Adrenal gland (tissue), 12 donors: ENCODE results near the gene CSPG5. TPM values are rescaled to one million over a fixed set of nuclear protein-coding genes. Genes with fewer than 3 reads are reported as not detected.

Experiments
- DNase-seq, 7 donors: peaks; one replicate each; pipeline ENCODE4 v3.0.0-alpha.2; 2019 to 2020
- H3K27ac ChIP-seq, 5 donors: fragments of 200-600 bp; sonication (generic) in 4 of 5; 1 replicate in 3 of 5; 2 replicates in 2 of 5; pipeline versions ENCODE4 v1.5.1 to v1.8.0; 2016 to 2020; ENCODE audit warnings: mild to moderate bottlenecking in 1 of 5
- H3K27me3 ChIP-seq: fragments of 200-600 bp; 2 replicates; pipeline ENCODE4 v1.8.0; 2021
- H3K36me3 ChIP-seq, 2 donors: fragments of 200-600 bp; replicated peaks in 1 of 2; 1 replicate in 1 of 2; 2 replicates in 1 of 2; pipeline versions ENCODE4 v1.5.1 to v1.8.0; 2018 to 2022
- H3K4me1 ChIP-seq, 2 donors: fragments of 200-600 bp; replicated peaks in 1 of 2; 1 replicate in 1 of 2; 2 replicates in 1 of 2; pipeline versions ENCODE4 v1.5.1 to v1.8.0; 2018 to 2021
- H3K4me3 ChIP-seq, 4 donors: fragments of 200-600 bp; sonication (generic) in 3 of 4; one replicate each; pipeline ENCODE4 v1.5.1; 2016 to 2018
- H3K9me3 ChIP-seq, 3 donors: fragments of 200-600 bp; sonication (generic) in 1 of 3; replicated peaks in 1 of 3; 1 replicate in 2 of 3; 2 replicates in 1 of 3; pipeline versions ENCODE4 v1.5.1 to v1.8.0; 2016 to 2021
- CTCF ChIP-seq, 6 experiments: fragments of 450-650 bp in 4 of 6; fragments of 200-600 bp in 2 of 6; sonication (generic) in 1 of 6; IDR thresholded peaks; 1 replicate in 5 of 6; 2 replicates in 1 of 6; pipeline versions ENCODE4 v1.5.1 to v1.8.0; 2016 to 2021; ENCODE audit warnings: antibody characterized with exemption in 6 of 6, mild to moderate bottlenecking in 2 of 6, moderate library complexity in 1 of 6
- POLR2A ChIP-seq, 2 donors: fragments of 450-650 bp; IDR thresholded peaks; one replicate each; pipeline ENCODE4 v1.6.1; 2017; ENCODE audit warnings: antibody characterized with exemption in 2 of 2, mild to moderate bottlenecking in 2 of 2, moderate library complexity in 1 of 2
- WGBS, 4 donors: extraction: QIAGEN DNeasy Blood & Tissue Kit in 2 of 4; methylation state at CpG; one replicate each; pipeline versions ENCODE4 v1.1.5 to v1.1.7; 2013 to 2017; 5-methylcytosine and 5-hydroxymethylcytosine counted together
- intact Hi-C, 2 donors: fragments of 100-400 bp; cut with DNase I; formaldehyde crosslinking; loops; one replicate each; pipeline versions ENCODE4 v1.14.1 to v1.15.0; 2022 to 2023
- polyA plus RNA-seq, 3 donors: library from polyadenylated mRNA; stranded (reverse); fragments of 200-250 nt in 2 of 3; fragments of 350-450 nt in 1 of 3; fragmentation: Illumina TruSeq in 1 of 3; extraction: RNeasy Lipid Tissue Mini Kit (QIAGEN cat#74804) in 1 of 3; gene quantifications; one replicate each; pipeline ENCODE4 v1.2.3, GENCODE V29; 2013 to 2014
- total RNA-seq, 9 donors: library from RNA; depleted of rRNA in 4 of 9; stranded (reverse); fragments of >200 nt in 4 of 9; fragments of 120-200 nt in 1 of 9; fragmentation: NEBNext Ultra II Directional in 1 of 9; extraction: Animal tissue kit (Norgen Biotek cat#: 25700) in 1 of 9; gene quantifications; one replicate each; pipeline versions ENCODE4 v1.1.0 to v1.2.4, GENCODE V29; 2013 to 2023
- donor health status: healthy with polysubstance abuse.
- donor health status: Bipolar disorder and iron deficiency.
- donor health status: DM: yes; HTN: yes; CAD: no.
- donor health status: DM: no; HTN: no; CAD: no.
- donor health status: DM: no; HTN: no; CAD: no.
- donor health status: DM: yes; HTN: yes; CAD: no.

Gene CSPG5
- total and polyA plus RNA-seq, 12 donors = 0.13 to 0.84 (median 0.50) TPM; not detected in 3

GRCh38 chr3:47617086-47618010 lies 38.7 kb upstream of the CSPG5 start:
- Histone ChIP-seq H3K36me3 (peaks cover 0 to 4% of the 10 kb centered on the region in 2 donors), H3K27ac (no peak overlapping the region), H3K9me3 (no peaks in the 10 kb centered on the region), H3K27me3 (no peaks in the 10 kb centered on the region), H3K4me1 (peaks cover 0 to 16% of the 10 kb centered on the region in 2 donors), H3K4me3 (no peak overlapping the region)
- 77 to 87% (median 82%) methylated on average over 5 of the region's 5 CpGs for WGBS, 4 donors
- intact Hi-C loops = no loop called here
- TF ChIP-seq CTCF (IDR thresholded peaks at IDR 0.05) (no peak), POLR2A (IDR thresholded peaks at IDR 0.05) (no peak)
- DNase-seq = no peak

GRCh38 chr3:47614788-47615187 lies 36.1 kb upstream of the CSPG5 start:
- peaks cover 0 to 22% of the 10 kb centered on the region in 2 donors for H3K4me1 ChIP-seq

GRCh38 chr3:47613722-47614121 lies 35.1 kb upstream of the CSPG5 start:
- Histone ChIP-seq H3K27ac (no peak overlapping the region), H3K27me3 (no peaks in the 10 kb centered on the region), H3K9me3 (no peaks in the 10 kb centered on the region), H3K36me3 (peaks cover 0 to 14% of the 10 kb centered on the region in 2 donors), H3K4me1 (peaks cover 0 to 22% of the 10 kb centered on the region in 2 donors), H3K4me3 (no peak overlapping the region)
- TF ChIP-seq POLR2A (IDR thresholded peaks at IDR 0.05) (no peak), CTCF (IDR thresholded peaks at IDR 0.05) (no peak)
- intact Hi-C loops = no loop called here
- 89 to 95% (median 91%) methylated on average over 4 of the region's 4 CpGs for WGBS, 4 donors
- no peak for DNase-seq

More at GRCh38 chr3:47614788-47615187, 36.1 kb upstream of the CSPG5 start:
- Histone ChIP-seq H3K27ac (no peak overlapping the region), H3K9me3 (no peaks in the 10 kb centered on the region), H3K27me3 (no peaks in the 10 kb centered on the region), H3K36me3 (peaks cover 0 to 9% of the 10 kb centered on the region in 2 donors), H3K4me3 (no peak overlapping the region)
- intact Hi-C loops = no loop called here
- WGBS, 4 donors = 67 to 89% (median 81%) methylated on average over 2 of the region's 2 CpGs
- DNase-seq = no peak
- TF ChIP-seq POLR2A (IDR thresholded peaks at IDR 0.05) = no peak
- no peak for TF ChIP-seq CTCF (IDR thresholded peaks at IDR 0.05)

GRCh38 chr3:47612879-47613278 lies 34.2 kb upstream of the CSPG5 start:
- no peak overlapping the region for H3K4me3 ChIP-seq
- no peaks in the 10 kb centered on the region for H3K9me3 ChIP-seq
- intact Hi-C loops = no loop called here
- no peak overlapping the region for H3K27ac ChIP-seq
- peaks cover 0 to 16% of the 10 kb centered on the region in 2 donors for H3K36me3 ChIP-seq
- no peaks in the 10 kb centered on the region for H3K27me3 ChIP-seq
- no peak for DNase-seq
- no peak for TF ChIP-seq CTCF (IDR thresholded peaks at IDR 0.05)
- TF ChIP-seq POLR2A (IDR thresholded peaks at IDR 0.05) = no peak
- WGBS, 4 donors = 68 to 100% (median 97%) methylated on average over 2 of the region's 2 CpGs
- peaks cover 0 to 22% of the 10 kb centered on the region in 2 donors for H3K4me1 ChIP-seq
